H1 (cell line): Measurements from ENCODE around the gene MTG1.

Experiments used
- ASH2L ChIP-seq: fragments of 200-600, 300-600 bp; sonication (generic); IDR thresholded peaks from one replicate; pipeline ENCODE4 v1.7.1; 2017; ENCODE audit warnings: low read length
- EGR1 ChIP-seq: IDR thresholded peaks from 2 replicates; pipeline ENCODE4 v1.6.1; 2011; ENCODE audit warnings: low read depth, low read length, borderline replicate concordance
- EZH2 ChIP-seq: fragments of 200-600 bp; sonication (generic); IDR thresholded peaks from 2 replicates; pipeline ENCODE4 v1.7.1; 2012; ENCODE audit warnings: low read depth, mild to moderate bottlenecking, moderate library complexity, low read length, inconsistent platforms; ENCODE audit not compliant: severe bottlenecking
- GTF2F1 ChIP-seq: IDR thresholded peaks from 2 replicates; pipeline ENCODE4 v1.6.1; 2012; ENCODE audit warnings: low read depth, low read length, improper control_type of control experiment, borderline replicate concordance
- KDM1A ChIP-seq: fragments of 200-600, 300-600 bp; sonication (generic); IDR thresholded peaks from 2 replicates; pipeline ENCODE4 v1.7.1; 2016; ENCODE audit warnings: mild to moderate bottlenecking, low read length, borderline replicate concordance
- POLR2A ChIP-seq, 2 experiments: IDR thresholded peaks; 1 replicate in 1 of 2; 2 replicates in 1 of 2; pipeline ENCODE4 v1.6.1; 2011; ENCODE audit warnings: low read depth in 2 of 2, low read length in 2 of 2, mild to moderate bottlenecking in 2 of 2; ENCODE audit errors: control extremely low read depth in 1 of 2
- POLR2AphosphoS5 ChIP-seq: IDR thresholded peaks from 2 replicates; pipeline ENCODE4 v1.6.1; 2011; ENCODE audit warnings: low read depth, low read length
- POU5F1 ChIP-seq: IDR thresholded peaks from 2 replicates; pipeline ENCODE4 v1.6.1; 2011; ENCODE audit warnings: low read depth, mild to moderate bottlenecking, low read length, moderate library complexity
- TF ChIP-seq, protein P1 (sequence below): IDR thresholded peaks from 2 replicates; pipeline ENCODE4 v1.6.1; 2012; ENCODE audit warnings: inconsistent platforms

DNA sequence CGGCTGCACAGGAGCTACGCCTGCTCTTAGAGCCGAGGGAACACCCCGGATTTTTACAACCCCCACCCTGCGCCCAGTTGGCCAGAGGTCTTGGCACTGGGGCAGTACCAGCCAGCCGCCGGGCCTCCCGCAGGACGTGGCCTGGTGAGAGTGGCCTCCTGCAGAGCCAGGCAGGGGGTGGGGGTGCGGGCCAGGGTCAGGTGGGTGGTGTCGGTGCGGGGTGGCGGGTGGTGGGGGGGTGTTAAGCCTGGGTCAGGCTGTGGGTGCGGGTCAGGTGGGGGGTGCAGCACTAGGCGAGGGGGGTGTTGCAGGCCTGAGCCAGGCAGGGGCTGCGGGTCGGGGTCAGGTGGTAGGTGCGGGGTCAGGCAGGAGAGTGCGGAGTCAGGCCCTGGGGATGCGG is 21.4 kb upstream of the MTG1 start:
- no peak for TF ChIP-seq EZH2
- TF ChIP-seq ASH2L: no peak
- TF ChIP-seq, protein P1, sequence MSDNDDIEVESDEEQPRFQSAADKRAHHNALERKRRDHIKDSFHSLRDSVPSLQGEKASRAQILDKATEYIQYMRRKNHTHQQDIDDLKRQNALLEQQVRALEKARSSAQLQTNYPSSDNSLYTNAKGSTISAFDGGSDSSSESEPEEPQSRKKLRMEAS: no peak
- no peak for TF ChIP-seq GTF2F1
- TF ChIP-seq EGR1: no peak
- no peak for TF ChIP-seq POU5F1
- TF ChIP-seq POLR2AphosphoS5: no peak
- no peak for TF ChIP-seq POLR2A (IDR thresholded peaks at IDR 0.05; ENCODE audit: control extremely low read depth in 1 of 2, low read depth in 2 of 2, low read length in 2 of 2)
- TF ChIP-seq KDM1A: no peak
